HepG2 (cell line): ENCODE measurements around the gene POLR1D. TPM values are rescaled to one million over a fixed set of nuclear protein-coding genes. Genes with fewer than 3 reads are reported as not detected.

ENCODE experiments used
- BRCA1 ChIP-seq: sonication (generic); formaldehyde crosslinking; IDR thresholded peaks from 2 replicates; pipeline ENCODE4 v1.4.0; 2020; ENCODE audit warnings: missing genetic modification reagents
- DMAP1 ChIP-seq: IDR thresholded peaks from 2 replicates; pipeline ENCODE4 v1.6.1; 2016
- EP300 ChIP-seq, 3 experiments: sonication (generic) in 1 of 3; formaldehyde crosslinking in 1 of 3; IDR thresholded peaks; 2 replicates each; pipeline versions ENCODE4 v1.5.1 to v1.6.1; 2011 to 2020; ENCODE audit warnings: low read depth in 2 of 3, low read length in 2 of 3, borderline replicate concordance in 1 of 3, improper control_type of control experiment in 1 of 3, mild to moderate bottlenecking in 1 of 3, missing genetic modification reagents in 1 of 3, moderate library complexity in 1 of 3
- HNRNPLL ChIP-seq: fragments of 200-400 bp; formaldehyde crosslinking; IDR thresholded peaks from 2 replicates; pipeline ENCODE4 v1.6.1; 2017; ENCODE audit warnings: mild to moderate bottlenecking, low read depth, low read length; ENCODE audit not compliant: poor library complexity, severe bottlenecking
- MED1 ChIP-seq: sonication (generic); formaldehyde crosslinking; IDR thresholded peaks from 2 replicates; pipeline ENCODE4 v1.4.0; 2020; ENCODE audit warnings: missing genetic modification reagents
- MIER3 ChIP-seq: IDR thresholded peaks from 2 replicates; pipeline ENCODE4 v1.6.1; 2016; ENCODE audit warnings: missing compliant biosample characterization, borderline replicate concordance
- MIXL1 ChIP-seq: IDR thresholded peaks from 2 replicates; pipeline ENCODE4 v1.6.1; 2016
- NFAT5 ChIP-seq: sonication (generic); formaldehyde crosslinking; IDR thresholded peaks from 2 replicates; pipeline ENCODE4 v1.4.0; 2020; ENCODE audit warnings: missing genetic modification reagents
- NRL ChIP-seq: sonication (generic); formaldehyde crosslinking; IDR thresholded peaks from 2 replicates; pipeline ENCODE4 v1.5.0; 2020; ENCODE audit warnings: missing genetic modification reagents, mild to moderate bottlenecking, moderate library complexity, borderline replicate concordance
- RBM22 ChIP-seq: fragments of 200-400 bp; formaldehyde crosslinking; optimal IDR thresholded peaks from 2 replicates; pipeline ENCODE3; 2017; ENCODE audit warnings: mild to moderate bottlenecking, low read length, moderate library complexity
- RFXANK ChIP-seq: IDR thresholded peaks from 2 replicates; pipeline ENCODE4 v1.6.1; 2016
- TAF1 ChIP-seq: sonication (generic); formaldehyde crosslinking; IDR thresholded peaks from 2 replicates; pipeline ENCODE4 v1.4.0; 2020; ENCODE audit warnings: missing genetic modification reagents
- THRA ChIP-seq: sonication (generic); formaldehyde crosslinking; IDR thresholded peaks from 2 replicates; pipeline ENCODE4 v1.4.0; 2020; ENCODE audit warnings: missing genetic modification reagents, borderline replicate concordance
- ZNF160 ChIP-seq: sonication (generic); formaldehyde crosslinking; IDR thresholded peaks from 2 replicates; pipeline ENCODE4 v1.8.0; 2022; ENCODE audit warnings: mild to moderate bottlenecking, inconsistent platforms, missing genetic modification reagents
- ZNF280B ChIP-seq: sonication (generic); formaldehyde crosslinking; IDR thresholded peaks from 2 replicates; pipeline ENCODE4 v1.5.0; 2020; ENCODE audit warnings: missing genetic modification reagents, mild to moderate bottlenecking, borderline replicate concordance
- ZNF282 ChIP-seq: fragments of 450-650 bp; IDR thresholded peaks from 2 replicates; pipeline ENCODE4 v1.6.1; 2018; ENCODE audit not compliant: partially characterized antibody
- ZNF558 ChIP-seq: sonication (generic); formaldehyde crosslinking; IDR thresholded peaks from 2 replicates; pipeline ENCODE4 v1.9.0; 2022; ENCODE audit warnings: mild to moderate bottlenecking, missing genetic modification reagents, borderline replicate concordance
- ZNF629 ChIP-seq: sonication (generic); formaldehyde crosslinking; conservative IDR thresholded peaks from 2 replicates; pipeline ENCODE4 v1.5.0; 2020; ENCODE audit warnings: missing genetic modification reagents
- ZNF709 ChIP-seq: sonication (generic); formaldehyde crosslinking; IDR thresholded peaks from 2 replicates; pipeline ENCODE4 v1.5.0; 2020; ENCODE audit warnings: mild to moderate bottlenecking, missing genetic modification reagents
- polyA plus RNA-seq, 8 experiments: library from polyadenylated mRNA; depleted of rRNA in 3 of 8; stranded (reverse) in 7 of 8; unstranded in 1 of 8; fragments of >200 nt; fragmentation: Illumina TruSeq in 4 of 8; extraction: Trizol in 4 of 8; gene quantifications; 2 replicates each; pipeline versions ENCODE4 v1.2.1 to v1.2.3, GENCODE V29; 2011 to 2016; ENCODE audit warnings: low read depth in 4 of 8, missing spikeins in 1 of 8, mixed read lengths in 1 of 8; ENCODE audit not compliant: insufficient read depth in 1 of 8
- total RNA-seq, 5 experiments: library from RNA; depleted of rRNA; stranded (reverse); fragments of >200 nt; fragmentation: Illumina TruSeq; extraction: Trizol; gene quantifications; 2 replicates each; pipeline ENCODE4 v1.2.3, GENCODE V29; 2016; ENCODE audit warnings: low read depth in 1 of 5
- TF ChIP-seq, protein P1 (sequence below): sonication (generic); formaldehyde crosslinking; IDR thresholded peaks from 2 replicates; pipeline ENCODE4 v1.5.0; 2020; ENCODE audit warnings: mild to moderate bottlenecking, missing genetic modification reagents, moderate library complexity

POLR1D gene
- total and polyA plus RNA-seq, 2 of the 13 experiments (the other 11 are each of a cell fraction or from before 2014, with no cell fraction given) = 183 to 490 TPM

DNA sequence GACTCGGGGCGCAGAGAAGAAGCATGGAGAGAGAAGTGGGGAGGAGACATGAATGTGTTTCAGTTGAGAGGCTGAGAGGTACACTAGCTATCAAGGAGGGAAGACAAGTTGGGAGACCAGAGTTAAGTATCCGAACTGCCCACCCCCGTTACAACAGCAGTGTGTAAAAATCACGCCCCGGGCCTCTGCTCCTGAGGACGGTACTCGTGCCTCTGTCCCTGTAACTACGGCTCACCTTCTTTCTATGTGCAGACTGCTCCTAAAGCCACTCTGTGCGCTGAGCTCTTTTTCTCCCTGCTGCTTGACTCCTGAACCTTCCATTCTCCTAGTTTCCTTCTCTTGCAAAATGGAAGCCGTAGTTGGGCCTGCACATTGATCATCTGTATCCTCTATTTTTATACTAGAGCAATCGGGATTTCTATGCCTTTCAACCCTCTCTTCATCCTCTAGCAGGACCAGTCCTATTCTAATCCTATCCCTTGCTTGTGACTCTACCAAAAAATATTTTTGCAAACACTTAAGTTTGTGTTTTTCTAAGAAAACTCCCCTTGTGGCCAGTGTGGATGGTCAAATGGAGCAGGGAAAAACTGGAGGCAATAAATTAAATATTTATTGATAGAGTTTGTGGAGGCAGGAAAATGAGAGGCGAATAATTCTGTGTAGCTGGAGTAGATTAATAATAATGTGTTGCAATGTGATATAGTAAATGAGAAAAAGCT is 569 bp downstream of the POLR1D start (continued):
- no peak for TF ChIP-seq ZNF629
- peak; percentile 4; the same call in 1 of the 2 replicates for TF ChIP-seq NFAT5 (CRISPR knock-in tag)
- TF ChIP-seq MED1 (CRISPR knock-in tag) = no peak
- no peak for TF ChIP-seq MIER3
- no peak for TF ChIP-seq NRL (CRISPR knock-in tag)
- TF ChIP-seq TAF1 (CRISPR knock-in tag) = 0 out of 2 replicates have a peak, but pooled peaks have one; percentile 5
- TF ChIP-seq RFXANK (CRISPR knock-in tag) = no peak
- 0 out of 2 replicates have a peak, but pooled peaks have one; percentile 11 for TF ChIP-seq BRCA1 (CRISPR knock-in tag)
- TF ChIP-seq THRA = peak; percentile 7; the same call in 1 of the 2 replicates
- no peak for TF ChIP-seq DMAP1 (CRISPR knock-in tag)
- TF ChIP-seq ZNF282 = no peak
- TF ChIP-seq EP300 (IDR thresholded peaks at IDR 0.05; ENCODE audit: low read depth in 2 of 2, low read length in 2 of 2) = no peak; a peak in 1 of 4 replicates
- no peak for TF ChIP-seq EP300 (CRISPR knock-in tag; IDR thresholded peaks at IDR 0.05; ENCODE audit: borderline replicate concordance)
- TF ChIP-seq ZNF160 = 0 out of 2 replicates have a peak, but pooled peaks have one; percentile 14
- TF ChIP-seq ZNF280B (CRISPR knock-in tag) = no peak
- TF ChIP-seq RBM22 = no peak
- TF ChIP-seq HNRNPLL = no peak
- TF ChIP-seq, protein P1, sequence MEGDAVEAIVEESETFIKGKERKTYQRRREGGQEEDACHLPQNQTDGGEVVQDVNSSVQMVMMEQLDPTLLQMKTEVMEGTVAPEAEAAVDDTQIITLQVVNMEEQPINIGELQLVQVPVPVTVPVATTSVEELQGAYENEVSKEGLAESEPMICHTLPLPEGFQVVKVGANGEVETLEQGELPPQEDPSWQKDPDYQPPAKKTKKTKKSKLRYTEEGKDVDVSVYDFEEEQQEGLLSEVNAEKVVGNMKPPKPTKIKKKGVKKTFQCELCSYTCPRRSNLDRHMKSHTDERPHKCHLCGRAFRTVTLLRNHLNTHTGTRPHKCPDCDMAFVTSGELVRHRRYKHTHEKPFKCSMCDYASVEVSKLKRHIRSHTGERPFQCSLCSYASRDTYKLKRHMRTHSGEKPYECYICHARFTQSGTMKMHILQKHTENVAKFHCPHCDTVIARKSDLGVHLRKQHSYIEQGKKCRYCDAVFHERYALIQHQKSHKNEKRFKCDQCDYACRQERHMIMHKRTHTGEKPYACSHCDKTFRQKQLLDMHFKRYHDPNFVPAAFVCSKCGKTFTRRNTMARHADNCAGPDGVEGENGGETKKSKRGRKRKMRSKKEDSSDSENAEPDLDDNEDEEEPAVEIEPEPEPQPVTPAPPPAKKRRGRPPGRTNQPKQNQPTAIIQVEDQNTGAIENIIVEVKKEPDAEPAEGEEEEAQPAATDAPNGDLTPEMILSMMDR = no peak
- TF ChIP-seq MIXL1 = no peak
- TF ChIP-seq ZNF709 (CRISPR knock-in tag) = no peak; the same call in 1 of the 2 replicates
- TF ChIP-seq ZNF558 (CRISPR knock-in tag) = peak; percentile 28; the same call in 1 of the 2 replicates
